ENCODE results near the gene NEU4. TPM values are rescaled to one million over a fixed set of nuclear protein-coding genes. Genes with fewer than 3 reads are reported as not detected.
"Not testable (repeated sequence)": the region's sequence is repeated elsewhere in the genome, so short reads cannot be mapped to it uniquely, and the experiment has no call there.

NEU4 gene, protein sequence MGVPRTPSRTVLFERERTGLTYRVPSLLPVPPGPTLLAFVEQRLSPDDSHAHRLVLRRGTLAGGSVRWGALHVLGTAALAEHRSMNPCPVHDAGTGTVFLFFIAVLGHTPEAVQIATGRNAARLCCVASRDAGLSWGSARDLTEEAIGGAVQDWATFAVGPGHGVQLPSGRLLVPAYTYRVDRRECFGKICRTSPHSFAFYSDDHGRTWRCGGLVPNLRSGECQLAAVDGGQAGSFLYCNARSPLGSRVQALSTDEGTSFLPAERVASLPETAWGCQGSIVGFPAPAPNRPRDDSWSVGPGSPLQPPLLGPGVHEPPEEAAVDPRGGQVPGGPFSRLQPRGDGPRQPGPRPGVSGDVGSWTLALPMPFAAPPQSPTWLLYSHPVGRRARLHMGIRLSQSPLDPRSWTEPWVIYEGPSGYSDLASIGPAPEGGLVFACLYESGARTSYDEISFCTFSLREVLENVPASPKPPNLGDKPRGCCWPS
- total RNA-seq (0.76 TPM), polyA plus RNA-seq (ENCODE audit: insufficient read depth, low read depth, low replicate concordance) (2.8 TPM)
- long read RNA-seq, donor 1, result 0 reads
- long read RNA-seq, donor 2, result 0 reads
- long read RNA-seq, donor 3, result 0 reads
- long read RNA-seq, donor 4, result 0 reads
- long read RNA-seq, donor 5, result 0 reads
- long read RNA-seq, donor 6, partial matches to known transcripts, result 0 of 1 reads
- long read RNA-seq, donor 6, other reads (novel, unspliced or antisense), result 0 of 1 reads
- long read RNA-seq, donor 7, partial matches to known transcripts, result 0 of 2 reads
- long read RNA-seq, donor 7, other reads (novel, unspliced or antisense), result 0 of 2 reads
- long read RNA-seq, donor 8, result 0 reads
- long read RNA-seq, donor 9, result 0 reads
- long read RNA-seq, donor 10, result 0 reads

DNA sequence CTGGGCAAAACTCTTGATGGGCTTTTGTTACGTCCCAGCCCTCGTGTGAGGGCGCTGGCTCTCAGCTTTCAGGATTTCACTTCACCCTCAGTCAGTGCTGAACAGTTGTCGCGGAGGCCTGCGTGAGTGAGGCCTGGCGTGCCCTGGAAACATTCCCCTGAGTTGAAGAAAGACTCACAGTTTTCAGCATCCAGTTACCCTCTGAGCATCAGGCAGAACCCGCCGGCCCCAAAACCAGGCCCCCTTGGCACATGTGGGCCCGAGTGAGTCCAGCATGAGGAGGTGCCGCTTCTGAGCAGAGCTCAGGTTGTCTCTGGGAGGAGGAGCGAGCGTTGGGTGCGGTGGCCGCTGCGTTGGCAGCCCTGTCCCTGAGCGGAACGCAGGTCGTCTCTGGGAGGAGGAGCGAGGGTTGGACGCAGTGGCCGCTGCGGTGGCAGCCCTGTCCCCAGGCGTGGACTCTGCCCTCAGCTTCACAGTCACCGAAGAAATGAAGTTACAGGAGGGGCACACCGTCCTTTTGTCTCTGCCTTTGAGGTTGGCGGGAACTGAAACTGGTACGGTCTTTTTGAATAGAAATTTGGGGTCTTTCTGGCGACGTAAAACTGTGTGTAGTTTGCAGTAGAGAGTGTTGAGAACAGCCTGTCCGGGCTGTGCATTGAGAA, at the start of gene NEU4:
NEU4 (plus strand) TSS at position 473 of the 662 bp plus-strand sequence. CDS start 5,292 bp downstream, outside the sequence.
- peak within 1 kb of the TSS; percentile 47 to 57 for H3K27ac ChIP-seq (ENCODE audit: low read depth in 2 of 2, low read length in 2 of 2)
- H3K9me3 ChIP-seq (ENCODE audit: control insufficient read depth in 2 of 3, insufficient read depth in 1 of 3, low read length in 3 of 3), result no peaks in the 10 kb centered on the region
- FAIRE-seq (no peak), DNase-seq (peak; percentile 64 to 78 (median 67))
- no peaks in the 10 kb centered on the region for H3K27me3 ChIP-seq (ENCODE audit: control insufficient read depth, insufficient read depth, low read length)
- H3K36me3 ChIP-seq (ENCODE audit: control insufficient read depth in 2 of 3, insufficient read depth in 3 of 3, low read length in 3 of 3), result no peaks in the 10 kb centered on the region
- TF ChIP-seq, protein P1, sequence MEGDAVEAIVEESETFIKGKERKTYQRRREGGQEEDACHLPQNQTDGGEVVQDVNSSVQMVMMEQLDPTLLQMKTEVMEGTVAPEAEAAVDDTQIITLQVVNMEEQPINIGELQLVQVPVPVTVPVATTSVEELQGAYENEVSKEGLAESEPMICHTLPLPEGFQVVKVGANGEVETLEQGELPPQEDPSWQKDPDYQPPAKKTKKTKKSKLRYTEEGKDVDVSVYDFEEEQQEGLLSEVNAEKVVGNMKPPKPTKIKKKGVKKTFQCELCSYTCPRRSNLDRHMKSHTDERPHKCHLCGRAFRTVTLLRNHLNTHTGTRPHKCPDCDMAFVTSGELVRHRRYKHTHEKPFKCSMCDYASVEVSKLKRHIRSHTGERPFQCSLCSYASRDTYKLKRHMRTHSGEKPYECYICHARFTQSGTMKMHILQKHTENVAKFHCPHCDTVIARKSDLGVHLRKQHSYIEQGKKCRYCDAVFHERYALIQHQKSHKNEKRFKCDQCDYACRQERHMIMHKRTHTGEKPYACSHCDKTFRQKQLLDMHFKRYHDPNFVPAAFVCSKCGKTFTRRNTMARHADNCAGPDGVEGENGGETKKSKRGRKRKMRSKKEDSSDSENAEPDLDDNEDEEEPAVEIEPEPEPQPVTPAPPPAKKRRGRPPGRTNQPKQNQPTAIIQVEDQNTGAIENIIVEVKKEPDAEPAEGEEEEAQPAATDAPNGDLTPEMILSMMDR (IDR thresholded peaks at IDR 0.05; ENCODE audit: borderline replicate concordance, extremely low read depth, insufficient read depth), result no peak
- intact Hi-C loops (cut with DNase I), result no loop called here
- H3K9ac ChIP-seq (ENCODE audit: low read length in 3 of 3), result no peak within 1 kb of the TSS
- peaks cover 3 to 13% (median 6%) of the 10 kb centered on the region in 3 donors for H3K4me1 ChIP-seq (ENCODE audit: control insufficient read depth in 2 of 3, insufficient read depth in 2 of 3, low read depth in 1 of 3, low read length in 3 of 3)
- H3K4me3 ChIP-seq (ENCODE audit: low read length in 3 of 3), result no peak within 1 kb of the TSS

DNA sequence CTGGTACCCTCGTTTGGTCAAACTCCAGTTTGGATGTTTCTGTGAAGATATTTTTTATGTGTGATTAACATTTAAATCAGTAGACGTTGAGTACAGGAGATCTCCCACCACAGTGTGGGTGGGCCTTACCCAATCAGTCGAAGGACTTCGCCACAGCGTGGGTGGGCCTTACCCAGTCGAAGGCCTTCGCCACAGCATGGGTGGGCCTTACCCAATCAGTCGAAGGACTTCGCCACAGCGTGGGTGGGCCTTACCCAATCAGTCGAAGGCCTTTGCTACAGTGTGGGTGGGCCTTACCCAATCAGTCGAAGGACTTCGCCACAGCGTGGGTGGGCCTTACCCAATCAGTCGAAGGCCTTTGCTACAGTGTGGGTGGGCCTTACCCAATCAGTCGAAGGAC, 49.1 kb upstream of the NEU4 start:
- H3K4me1 ChIP-seq (ENCODE audit: control insufficient read depth in 2 of 3, insufficient read depth in 2 of 3, low read depth in 1 of 3, low read length in 3 of 3); H3K9ac ChIP-seq (ENCODE audit: low read length in 3 of 3); intact Hi-C loops (cut with DNase I); FAIRE-seq; H3K4me3 ChIP-seq (ENCODE audit: low read length in 3 of 3); H3K9me3 ChIP-seq (ENCODE audit: control insufficient read depth in 2 of 3, insufficient read depth in 1 of 3, low read length in 3 of 3); H3K27me3 ChIP-seq (ENCODE audit: control insufficient read depth, insufficient read depth, low read length); H3K27ac ChIP-seq (ENCODE audit: low read depth in 2 of 2, low read length in 2 of 2): not testable (repeated sequence)
- DNase-seq, result peak in 1 of 5 donors; percentile 27
- H3K36me3 ChIP-seq (ENCODE audit: control insufficient read depth in 2 of 3, insufficient read depth in 3 of 3, low read length in 3 of 3), result peaks cover 0 to 34% (median 4%) of the 10 kb centered on the region in 3 donors

DNA sequence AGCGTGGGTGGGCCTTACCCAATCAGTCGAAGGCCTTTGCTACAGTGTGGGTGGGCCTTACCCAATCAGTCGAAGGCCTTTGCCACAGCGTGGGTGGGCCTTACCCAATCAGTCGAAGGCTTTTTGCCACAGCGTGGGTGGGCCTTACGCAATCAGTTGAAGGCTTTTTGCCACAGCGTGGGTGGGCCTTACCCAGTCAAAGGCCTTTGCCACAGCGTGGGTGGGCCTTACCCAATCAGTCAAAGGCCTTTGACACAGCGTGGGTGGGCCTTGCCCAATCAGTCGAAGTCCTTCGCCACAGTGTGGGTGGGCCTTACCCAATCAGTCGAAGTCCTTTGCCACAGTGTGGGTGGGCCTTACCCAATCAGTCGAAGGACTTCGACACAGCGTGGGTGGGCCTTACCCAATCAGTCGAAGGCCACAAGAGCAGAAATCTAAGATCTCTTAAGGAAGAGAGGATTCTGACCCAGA, 48.7 kb upstream of the NEU4 start:
- FAIRE-seq, result no peak
- no peak overlapping the region for H3K4me3 ChIP-seq (ENCODE audit: low read length in 3 of 3)

More for the DNA sequence above, 48.7 kb upstream of the NEU4 start:
- TF ChIP-seq, protein P1 (IDR thresholded peaks at IDR 0.05; ENCODE audit: borderline replicate concordance, extremely low read depth, insufficient read depth), result no peak
- Histone ChIP-seq H3K9ac (ENCODE audit: low read length in 3 of 3) (no peak overlapping the region), H3K4me1 (ENCODE audit: control insufficient read depth in 2 of 3, insufficient read depth in 2 of 3, low read depth in 1 of 3, low read length in 3 of 3) (peaks cover 0 to 7% (median 0%) of the 10 kb centered on the region in 3 donors), H3K36me3 (ENCODE audit: control insufficient read depth in 2 of 3, insufficient read depth in 3 of 3, low read length in 3 of 3) (peaks cover 0 to 34% (median 3%) of the 10 kb centered on the region in 3 donors), H3K27me3 (ENCODE audit: control insufficient read depth, insufficient read depth, low read length) (no peaks in the 10 kb centered on the region), H3K27ac (ENCODE audit: low read depth in 2 of 2, low read length in 2 of 2) (no peak overlapping the region), H3K9me3 (ENCODE audit: control insufficient read depth in 2 of 3, insufficient read depth in 1 of 3, low read length in 3 of 3) (no peaks in the 10 kb centered on the region)
- intact Hi-C loops (cut with DNase I), result no loop called here
- peak in 2 of 5 donors; percentile 42 to 56 for DNase-seq

All from kidney (tissue), 22 donors.